Measurements from ENCODE around the gene GMPPA.
A peak's percentile ranks its signal among the peaks of the same experiment; 100 is the strongest.

The GMPPA gene

DNA sequence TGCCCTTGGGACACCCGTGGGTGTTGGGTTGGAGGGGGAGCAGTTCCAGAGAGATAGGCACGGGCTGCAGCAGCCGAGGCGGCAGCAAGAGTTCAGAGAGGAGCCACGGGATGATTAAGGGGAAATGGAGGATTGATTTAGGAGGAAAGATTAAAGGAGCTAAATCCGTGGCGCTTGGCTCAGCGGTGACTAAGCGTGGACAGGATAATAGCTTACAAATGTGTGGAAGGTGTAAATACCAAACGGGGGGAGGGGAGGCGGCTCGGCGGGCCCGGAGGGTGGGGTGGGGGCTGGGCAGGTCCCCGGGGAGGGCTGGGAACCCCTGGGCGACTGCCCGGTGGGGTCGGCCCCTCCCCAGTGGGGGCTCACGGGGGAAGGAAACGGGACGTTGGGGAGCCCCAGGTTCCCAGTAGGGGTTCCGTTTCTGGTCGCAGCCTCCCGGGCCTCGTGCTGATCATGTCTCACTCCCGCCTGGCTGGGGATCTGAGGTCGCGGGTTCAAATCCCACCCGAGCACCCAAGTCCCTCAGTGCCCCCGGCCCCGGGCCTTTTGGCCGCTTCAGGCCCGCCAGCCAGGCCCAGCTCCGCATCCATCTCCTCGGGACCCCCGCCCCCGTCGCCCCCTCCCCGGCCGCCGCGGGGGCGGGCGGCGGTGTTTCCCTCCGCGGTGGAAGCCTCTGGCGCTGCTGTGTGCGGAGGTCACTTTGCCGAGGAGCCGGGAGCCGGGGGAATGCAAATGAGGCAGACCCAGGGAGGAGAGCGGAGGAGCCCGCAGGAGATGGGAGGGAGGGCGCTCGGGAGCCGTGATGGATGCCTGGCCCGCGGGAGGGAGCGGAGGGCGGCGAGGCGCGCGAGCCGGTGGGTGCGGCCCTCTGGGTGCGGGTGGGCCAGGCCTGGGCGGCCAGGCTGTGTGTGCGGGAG lies 23.7 kb downstream of the GMPPA start:
- no peak for DNase-seq

DNA sequence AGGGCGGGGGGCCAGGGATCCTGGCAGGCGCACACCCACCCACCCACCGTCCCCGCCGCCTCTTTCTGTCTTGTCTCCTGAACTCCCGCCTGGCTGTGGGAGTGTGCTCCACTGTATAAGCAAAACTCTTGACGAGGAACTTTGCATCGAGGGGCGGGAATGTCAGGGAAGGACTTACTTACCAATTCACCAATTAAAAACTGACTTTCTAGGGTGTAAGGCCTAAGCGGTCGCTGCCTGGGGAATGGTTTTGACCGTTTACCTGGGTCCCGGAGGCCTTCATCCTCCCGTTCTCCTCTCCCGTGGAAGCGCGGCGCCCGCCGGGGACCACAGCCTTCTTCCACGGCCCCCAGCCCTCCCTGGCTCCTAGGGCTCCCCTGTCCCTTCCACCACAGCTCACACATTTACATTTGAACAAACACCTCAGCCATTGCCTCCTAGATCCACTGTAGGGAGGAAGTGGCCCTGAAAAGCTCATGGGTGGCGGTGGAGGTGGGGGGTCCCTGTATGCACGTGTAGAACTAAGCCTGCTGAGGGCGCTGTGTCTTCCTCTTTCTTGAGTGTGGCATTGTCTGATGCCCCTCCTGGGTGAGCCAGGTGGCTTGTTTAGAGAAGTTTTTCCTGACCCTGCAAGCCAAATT lies 24.5 kb downstream of the GMPPA start:
- no peak for DNase-seq

DNA sequence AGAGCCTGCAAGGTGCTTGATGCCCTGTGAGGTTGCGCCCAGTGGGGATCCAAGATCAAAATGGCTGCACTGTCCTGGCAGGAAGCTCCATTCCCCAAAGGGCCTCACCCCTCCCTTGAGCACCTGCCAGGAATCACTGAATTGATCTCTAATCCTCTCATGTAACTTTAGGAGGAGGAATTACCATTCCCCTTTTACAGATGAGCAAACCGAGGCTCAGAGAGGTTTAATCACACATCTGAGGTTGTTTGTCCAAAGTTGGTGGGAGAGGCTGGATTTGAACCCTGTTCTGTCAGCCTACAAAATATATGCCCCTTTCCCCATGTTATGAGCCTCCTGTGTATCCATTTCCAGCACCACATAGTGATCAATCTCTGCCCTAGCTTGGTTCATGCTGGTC lies 26.1 kb downstream of the GMPPA start:
- DNase-seq = no peak

DNA sequence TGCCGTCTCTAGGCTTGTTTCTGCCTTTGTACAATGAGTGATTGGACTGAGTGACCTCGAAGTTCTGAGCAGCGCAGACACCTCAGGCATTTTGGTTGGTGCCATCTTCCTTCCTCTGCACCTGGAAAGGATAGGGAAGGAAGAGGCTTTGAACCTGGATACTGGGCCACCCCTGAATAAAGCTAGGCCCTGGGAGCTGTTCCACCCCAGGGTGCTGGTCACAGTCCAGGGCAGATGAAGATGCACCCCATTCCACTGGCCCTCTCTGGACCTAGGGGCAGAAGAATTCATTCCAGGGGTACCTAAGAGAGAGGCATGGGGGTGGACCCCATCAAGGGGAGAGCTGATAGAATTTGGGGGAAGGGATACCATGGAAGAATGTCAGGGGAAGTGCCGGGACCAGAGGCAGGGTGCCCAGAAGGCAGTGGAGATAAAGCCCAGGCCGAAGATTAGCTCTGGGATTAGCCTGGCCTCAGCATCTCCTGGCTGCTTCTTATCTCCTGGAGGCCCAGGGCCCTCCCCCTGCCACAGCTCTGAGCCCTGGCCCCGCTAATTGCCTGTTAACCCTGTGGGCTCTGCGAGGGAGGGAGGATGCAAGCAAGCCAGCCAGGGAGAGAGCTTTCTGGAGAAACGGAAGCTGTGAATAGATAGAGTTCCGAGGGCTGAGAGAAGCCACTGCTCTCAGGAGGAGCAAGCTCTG lies 27.0 kb downstream of the GMPPA start:
- no peak for DNase-seq

DNA sequence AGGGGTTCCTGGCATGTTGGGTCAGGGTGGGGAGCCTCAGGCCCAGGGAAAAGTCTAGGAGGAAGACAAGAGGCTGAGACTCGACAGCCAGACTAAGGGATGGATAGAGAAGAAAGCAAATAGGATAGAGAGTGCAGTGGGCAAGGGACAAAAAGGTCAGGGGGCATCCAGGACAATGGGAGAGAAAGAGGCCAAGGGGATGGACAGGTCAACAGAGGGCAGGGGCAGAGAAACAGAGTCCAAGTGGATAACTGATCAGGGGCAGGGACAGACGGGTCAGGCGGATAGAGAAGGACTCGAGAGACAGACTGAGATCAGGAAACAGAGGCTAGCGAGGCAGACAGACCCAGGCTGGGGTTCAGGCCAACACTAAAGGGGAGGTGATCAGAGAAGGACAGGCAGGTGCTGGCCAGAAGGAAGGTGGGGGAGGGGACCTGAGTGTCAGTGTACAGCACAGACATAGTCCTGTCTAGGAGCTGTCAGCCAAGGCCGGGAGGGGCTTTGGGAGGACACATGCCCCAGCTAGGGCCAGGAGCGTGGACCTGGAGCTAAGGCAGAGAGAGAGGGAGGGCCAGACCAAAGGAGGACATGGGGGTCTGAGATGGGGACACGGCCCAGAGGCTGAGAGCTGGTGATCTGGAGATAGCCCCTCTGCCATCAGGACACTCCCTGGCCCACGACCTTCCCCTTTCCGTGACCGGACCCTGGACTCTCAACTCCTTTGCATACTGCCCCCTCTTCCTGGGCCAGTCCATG lies 27.8 kb downstream of the GMPPA start:
- no peak for DNase-seq

DNA sequence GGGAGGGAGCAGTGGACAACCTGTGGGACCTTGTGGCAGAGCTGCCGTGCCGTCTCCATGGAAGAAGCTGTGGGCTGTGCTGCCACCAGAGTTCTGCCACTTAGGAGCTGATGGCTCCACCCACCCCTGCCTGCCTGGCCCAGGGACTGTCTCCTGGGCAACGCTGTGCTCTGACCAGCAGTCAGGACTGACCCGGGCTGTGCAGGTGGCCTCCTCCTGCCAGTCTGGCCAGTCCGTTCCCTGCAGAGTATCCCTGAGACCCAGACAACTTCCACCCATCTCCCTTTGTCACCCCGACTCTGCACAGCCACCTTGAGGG lies 28.3 kb downstream of the GMPPA start:
- DNase-seq = no peak

DNA sequence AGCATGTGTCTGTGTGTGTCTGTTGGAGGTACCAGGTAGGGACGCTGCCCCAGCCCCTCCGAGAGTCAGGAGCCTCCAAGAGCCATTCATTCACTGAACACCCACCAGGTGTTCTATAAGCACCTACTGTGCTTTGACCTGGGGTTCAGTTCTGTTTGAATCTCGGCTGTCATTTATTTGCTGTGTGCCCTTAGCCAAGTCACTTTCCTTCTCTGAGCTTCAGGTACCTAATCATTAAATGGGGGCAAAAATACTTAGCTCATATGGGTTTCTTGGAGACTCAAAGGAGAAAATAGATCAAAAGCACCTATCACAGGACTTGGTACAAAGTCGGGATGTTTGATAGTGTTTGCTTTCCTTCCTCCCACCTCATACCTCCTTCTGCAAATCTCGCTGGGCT lies 28.8 kb downstream of the GMPPA start:
- DNase-seq = no peak

DNA sequence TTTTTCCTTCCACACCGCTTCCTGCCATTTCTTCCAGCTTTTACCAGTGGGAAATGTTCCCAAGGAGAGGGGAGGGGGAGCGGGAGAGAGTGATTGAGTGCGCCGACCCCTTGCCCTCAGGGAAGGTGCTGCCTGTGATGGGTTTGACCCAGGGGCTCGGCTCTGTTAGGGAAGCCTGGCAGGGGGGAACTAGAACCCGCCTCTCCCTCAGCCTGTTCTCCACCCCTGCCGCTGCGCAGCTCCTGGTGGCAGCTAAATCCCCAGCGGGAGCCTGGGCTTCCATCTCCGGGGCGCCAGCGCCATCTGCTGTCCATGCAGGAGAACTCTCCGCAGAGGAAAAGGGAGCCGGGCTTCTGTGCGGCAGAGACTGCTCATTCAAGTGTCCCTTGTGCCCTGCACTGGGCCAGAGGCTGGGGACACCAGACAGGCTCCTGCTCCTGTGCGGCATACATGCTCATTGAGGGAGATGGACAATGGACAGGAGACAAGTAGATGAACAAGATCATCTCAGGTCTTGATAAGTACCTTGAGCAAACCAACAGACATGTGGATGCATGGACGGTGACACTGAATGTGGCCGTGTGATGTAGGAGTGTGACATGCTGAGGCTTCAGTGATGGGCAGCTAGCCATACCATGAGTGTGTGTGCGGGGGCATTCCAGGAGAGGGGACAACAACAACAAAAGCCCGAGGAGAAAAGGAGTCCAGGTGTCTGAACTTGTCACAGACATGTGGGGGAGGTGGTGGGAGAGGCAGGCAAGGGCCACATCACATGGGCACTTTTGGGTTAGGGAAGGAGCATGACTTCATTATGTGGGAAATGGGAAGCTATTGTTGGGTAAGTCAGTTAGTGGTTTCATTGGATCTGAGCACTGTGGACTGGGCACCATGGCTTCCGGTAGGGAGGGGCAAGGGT lies 31.6 kb downstream of the GMPPA start:
- peak; percentile 75 to 94 for DNase-seq

DNA sequence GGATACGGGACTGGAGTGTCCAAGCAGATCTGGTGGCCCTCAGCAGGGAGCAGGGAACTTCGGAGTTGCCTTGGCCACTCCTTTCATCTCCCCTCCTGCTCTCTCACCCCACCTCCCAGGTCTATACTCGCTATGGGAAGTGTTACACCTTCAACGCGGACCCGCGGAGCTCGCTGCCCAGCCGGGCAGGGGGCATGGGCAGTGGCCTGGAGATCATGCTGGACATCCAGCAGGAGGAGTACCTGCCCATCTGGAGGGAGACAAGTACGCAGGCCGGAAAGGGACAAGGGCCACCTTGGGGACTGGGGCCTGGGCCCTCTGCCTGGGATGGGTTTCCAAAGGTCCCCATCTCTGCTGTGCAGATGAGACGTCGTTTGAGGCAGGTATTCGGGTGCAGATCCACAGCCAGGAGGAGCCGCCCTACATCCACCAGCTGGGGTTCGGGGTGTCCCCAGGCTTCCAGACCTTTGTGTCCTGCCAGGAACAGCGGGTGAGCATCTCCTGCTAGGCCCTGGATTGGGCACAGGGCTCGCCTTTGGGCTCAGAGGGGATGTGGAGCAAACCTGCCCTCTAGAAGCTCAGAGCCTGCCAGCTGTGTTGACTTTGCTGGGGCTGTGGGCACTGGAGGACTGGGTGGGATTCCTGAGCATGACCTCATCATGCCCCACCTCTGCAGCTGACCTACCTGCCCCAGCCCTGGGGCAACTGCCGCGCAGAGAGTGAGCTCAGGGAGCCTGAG lies 33.1 kb downstream of the GMPPA start:
- DNase-seq = no peak

DNA sequence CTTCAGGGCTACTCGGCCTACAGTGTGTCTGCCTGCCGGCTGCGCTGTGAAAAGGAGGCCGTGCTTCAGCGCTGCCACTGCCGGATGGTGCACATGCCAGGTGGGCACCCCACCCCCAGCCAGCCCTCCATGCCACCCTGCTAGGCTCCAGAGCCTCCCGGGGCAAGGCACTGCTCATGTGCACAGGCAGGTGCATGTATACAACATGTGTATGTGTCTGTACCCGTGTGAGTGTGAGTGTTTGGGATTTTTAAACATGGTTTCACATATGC lies 33.6 kb downstream of the GMPPA start:
- DNase-seq = no peak

DNA sequence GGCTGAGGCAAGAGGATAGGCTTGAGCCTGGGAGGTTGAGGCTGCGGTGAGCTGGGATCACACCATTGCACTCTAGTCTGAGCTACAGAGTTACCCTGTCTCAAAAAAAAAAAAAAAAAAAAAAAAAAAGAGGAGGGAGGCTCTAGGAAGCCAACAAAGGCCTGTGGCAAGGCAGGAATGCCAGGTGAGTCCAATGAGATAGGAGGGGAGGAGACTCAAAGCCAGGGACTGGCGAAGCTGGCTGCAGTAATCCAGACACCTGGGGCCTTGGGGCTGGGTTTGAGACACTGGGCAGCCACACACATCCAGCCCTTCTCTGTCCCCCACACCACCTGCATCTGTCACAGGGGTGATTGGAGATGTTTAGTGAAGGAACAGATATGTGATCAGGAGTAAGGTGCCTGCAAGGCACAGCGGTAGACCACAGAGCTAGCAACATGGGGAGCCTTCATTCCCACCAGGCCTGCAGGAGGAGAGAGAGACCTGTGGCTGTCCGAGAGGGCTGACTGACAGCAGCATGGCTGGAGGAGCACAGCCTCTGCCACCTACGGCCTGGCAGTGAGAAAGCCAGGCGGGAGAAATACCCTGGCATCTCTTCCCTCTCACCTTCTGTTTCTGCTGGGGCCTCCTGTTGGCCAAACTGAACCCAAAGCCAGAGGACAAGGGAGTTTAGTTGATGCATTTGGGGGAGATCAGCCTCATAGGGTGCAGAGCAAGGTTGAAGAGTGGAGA lies 35.4 kb downstream of the GMPPA start:
- no peak for DNase-seq

DNA sequence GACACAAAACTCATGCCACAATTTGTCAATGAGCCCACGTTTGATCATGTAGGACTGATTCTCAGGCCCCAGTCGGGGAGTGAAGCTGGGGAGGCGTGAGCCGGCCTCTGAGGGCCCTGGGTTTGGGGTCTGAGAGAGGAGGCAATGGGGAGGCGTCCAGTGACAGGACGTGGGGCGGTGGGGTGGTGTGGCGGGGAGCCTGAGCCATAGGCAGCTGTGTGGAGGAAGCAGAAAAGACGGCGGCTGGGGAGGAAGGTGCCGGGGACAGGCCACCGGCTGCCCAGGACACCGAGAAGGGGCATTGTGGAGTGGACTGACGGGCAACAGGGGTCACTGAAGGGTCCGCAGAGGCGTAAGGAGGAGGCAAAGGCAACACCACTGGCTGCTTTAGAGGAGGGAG lies 37.7 kb downstream of the GMPPA start:
- DNase-seq = no peak

DNA sequence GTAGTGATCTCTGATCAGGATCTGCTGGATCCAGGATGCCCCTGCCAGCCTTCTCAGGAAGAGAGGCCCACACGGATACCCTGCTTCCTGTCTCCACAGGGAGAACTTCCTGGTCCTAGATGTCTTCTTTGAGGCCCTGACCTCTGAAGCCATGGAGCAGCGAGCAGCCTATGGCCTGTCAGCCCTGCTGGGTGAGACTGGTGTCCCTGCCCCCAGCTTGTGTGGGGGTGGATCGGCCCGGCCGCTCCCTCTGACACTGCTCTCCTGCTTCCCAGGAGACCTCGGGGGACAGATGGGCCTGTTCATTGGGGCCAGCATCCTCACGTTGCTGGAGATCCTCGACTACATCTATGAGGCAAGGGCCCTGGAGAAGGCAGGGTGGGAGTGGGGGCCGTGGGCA lies 38.3 kb downstream of the GMPPA start:
- no peak for DNase-seq

DNA sequence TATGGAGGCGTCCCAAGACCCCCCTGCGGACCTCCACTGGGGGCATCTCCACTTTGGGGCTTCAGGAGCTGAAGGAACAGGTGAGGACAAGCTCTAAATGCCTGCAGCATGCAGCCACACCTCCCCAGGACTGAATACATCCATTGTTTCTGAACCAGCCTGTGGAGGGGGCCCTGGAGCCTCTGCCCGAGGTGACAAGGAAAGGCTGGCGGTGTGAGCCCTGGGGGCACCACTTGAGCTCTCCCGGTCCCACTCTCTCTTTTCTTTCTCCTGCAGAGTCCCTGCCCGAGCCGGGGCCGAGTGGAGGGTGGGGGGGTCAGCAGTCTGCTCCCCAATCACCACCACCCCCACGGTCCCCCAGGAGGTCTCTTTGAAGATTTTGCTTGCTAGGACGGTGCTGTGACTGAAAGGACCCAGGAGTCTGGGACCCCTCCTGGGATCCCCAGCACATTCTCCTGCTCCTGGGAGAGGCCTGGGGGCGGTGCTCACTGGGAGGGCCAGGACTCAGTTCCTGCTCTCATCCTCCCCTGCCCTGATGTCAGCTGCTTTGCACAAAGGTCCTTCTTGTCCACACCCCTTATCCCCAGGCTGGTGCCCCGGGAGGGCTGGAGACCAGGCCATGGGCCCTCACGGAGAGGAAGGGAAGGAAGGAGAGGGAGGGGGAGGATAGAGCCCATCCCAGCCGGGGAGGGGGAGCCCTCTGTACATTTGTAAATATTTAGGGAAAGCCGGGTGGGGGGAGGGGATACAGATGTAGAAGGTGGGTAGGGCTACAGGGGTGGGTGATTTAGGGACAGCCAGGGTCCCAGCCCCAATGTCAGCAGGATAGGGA lies 39.2 kb downstream of the GMPPA start:
- no peak for DNase-seq

DNA sequence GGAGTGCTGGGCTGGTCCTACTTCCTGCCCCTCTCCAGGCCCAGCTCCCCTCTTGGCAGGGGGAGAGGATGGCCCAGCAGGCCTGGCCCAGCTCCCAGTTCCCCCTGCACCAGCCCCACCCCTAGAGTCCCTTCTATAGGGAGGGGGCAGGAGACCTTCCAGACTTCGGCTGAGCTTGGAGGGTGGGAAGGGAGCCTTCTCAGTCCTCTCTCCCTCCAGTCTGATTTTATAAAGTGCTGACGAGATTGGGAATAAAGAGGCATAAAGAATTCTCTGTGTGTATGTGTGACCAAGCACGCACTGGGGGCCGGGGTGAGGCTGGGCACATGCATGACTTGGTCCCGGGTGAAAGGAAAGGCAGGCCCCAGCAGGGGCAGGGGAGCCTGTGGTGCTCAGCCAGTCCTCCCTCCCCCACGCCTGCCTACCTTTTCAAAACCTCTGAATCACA lies 39.8 kb downstream of the GMPPA start:
- DNase-seq = no peak

DNA sequence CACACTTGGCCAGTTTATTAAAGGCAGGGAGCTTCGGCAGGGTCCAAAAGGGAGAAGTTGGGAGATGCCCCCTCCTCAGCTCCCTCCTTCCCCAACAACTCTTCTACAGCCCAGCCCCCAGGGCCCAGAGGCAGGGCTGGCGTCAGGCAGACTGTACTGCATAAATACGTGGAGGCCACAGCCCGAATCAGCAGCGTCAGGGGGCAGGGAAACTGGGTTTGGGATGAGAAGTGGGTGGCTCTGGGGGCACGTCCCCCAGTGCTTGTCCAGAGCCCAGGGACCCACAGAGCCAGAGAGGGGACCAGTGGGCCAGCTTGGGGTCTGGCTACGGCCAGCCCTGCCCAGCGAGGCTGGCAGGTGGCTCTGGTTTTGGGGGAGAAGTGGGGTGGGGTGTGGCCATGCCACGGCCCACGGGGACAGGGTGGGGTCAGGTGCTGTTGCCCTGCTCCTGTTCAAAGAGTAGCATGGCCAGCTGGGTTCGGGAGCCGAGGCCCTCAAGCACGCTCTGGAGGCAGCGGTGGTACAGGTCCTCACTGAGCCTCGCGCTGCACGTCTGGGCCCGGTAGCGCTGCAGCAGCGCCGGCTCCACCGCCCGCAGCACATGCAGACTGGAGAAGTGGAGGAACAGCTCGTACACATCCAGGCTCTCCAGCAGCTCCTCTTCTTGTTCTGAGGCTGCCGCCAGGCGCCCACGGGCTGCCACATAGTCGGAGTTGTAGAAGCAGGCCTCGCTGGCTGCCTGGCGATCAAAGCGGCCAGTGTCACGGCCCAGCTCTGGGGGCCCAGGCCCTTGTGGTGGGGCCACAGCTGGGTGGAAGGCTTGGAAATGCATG lies 40.5 kb downstream of the GMPPA start:
- DNase-seq = no peak

DNA sequence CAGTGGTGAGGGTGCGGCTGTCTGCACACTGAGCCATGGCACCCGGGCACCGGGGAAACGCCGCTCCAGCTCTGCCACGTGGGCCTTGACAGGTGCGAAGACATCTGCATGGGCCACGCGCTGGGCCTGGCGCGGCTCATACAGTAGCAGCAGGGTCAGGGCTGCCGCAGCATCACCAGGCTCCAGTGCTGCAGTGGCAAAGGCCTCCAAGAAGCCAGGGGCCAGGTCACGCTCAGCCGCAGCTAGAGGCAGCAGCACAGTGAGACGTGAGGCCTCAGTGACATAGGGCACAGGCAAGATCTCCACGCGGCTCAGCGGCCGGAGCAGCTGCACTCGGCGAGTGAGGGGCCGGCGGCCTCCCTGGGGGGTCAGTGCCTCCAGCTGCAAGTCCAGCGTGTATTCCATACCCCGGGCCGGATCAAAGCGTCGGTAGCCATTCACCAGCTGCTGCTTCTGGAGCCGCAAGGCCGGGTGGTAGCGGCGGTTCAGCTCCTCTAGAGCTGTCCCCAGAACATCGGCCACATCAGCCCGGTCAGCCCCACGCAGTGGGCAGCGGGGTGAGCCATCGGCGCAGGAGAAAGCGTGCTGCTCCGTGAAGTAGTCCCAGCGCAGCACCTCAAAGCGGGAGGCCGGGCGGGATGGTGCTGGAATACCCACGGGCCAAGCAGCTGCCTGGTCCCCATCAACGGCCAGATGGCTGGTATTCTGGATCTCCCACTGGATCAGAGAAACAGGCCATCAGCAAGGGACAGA lies 41.4 kb downstream of the GMPPA start:
- no peak for DNase-seq
